ENCODE results near the gene IQCN. TPM values are rescaled to one million over a fixed set of nuclear protein-coding genes. Genes with fewer than 3 reads are reported as not detected.

Gene IQCN
- total RNA-seq, 1 experiment from 2014 or later = 0.61 TPM

DNA sequence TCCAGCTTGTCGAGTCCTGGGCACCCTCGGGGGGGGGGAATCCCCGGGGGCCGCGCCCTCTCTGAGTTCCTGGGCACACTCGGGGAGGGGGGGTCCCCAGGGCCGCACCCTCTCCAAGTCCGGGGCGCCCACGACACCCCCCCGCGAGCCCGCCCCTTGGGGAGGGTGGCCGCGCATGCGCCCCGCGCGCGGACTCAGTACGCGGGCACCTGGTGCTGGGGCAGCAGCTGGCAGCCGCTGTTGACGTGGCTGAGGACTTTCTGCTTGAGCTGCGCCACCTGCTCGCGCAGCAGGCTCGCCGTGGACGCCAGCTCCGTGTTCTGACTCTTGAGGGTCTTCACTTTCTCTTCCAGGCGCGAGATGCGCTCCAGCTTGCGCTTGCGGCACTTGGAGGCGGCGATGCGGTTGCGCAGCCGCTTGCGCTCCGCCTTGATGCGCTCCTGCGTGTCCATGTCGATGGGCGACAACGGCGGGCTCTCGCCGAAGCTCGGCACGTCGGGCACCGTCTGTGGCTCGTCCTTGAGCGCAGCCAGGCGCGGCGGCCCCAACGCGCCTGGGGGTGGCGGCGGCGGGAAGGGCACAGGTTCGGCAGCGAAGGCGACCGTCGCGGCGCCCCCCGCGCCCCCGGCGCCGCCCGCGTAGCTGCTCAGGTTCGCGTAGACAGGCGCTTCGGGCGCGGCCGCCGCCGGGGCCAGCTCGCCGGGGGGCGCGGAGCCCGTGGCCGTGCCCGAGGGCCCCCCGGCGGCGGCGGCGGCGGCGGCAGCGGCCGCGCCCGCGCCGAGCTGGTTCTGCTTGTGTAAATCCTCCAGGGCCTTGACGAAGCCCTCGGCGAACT lies 6.2 kb upstream of the IQCN start:
- no peak for ATAC-seq
- TF ChIP-seq NFYB (CRISPR knock-in tag; conservative IDR thresholded peaks at IDR 0.05; ENCODE audit: low read depth) = no peak
- no peak for TF ChIP-seq TP53 (CRISPR knock-in tag; IDR thresholded peaks at IDR 0.05)
- TF ChIP-seq, protein P1, sequence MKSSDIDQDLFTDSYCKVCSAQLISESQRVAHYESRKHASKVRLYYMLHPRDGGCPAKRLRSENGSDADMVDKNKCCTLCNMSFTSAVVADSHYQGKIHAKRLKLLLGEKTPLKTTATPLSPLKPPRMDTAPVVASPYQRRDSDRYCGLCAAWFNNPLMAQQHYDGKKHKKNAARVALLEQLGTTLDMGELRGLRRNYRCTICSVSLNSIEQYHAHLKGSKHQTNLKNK (CRISPR knock-in tag; IDR thresholded peaks at IDR 0.05) = no peak
- TF ChIP-seq, protein P2, sequence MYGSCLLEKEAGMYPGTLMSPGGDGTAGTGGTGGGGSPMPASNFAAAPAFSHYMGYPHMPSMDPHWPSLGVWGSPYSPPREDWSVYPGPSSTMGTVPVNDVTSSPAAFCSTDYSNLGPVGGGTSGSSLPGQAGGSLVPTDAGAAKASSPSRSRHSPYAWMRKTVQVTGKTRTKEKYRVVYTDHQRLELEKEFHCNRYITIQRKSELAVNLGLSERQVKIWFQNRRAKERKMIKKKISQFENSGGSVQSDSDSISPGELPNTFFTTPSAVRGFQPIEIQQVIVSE (CRISPR knock-in tag; IDR thresholded peaks at IDR 0.05; ENCODE audit: borderline replicate concordance) = no peak
- TF ChIP-seq, protein P3, sequence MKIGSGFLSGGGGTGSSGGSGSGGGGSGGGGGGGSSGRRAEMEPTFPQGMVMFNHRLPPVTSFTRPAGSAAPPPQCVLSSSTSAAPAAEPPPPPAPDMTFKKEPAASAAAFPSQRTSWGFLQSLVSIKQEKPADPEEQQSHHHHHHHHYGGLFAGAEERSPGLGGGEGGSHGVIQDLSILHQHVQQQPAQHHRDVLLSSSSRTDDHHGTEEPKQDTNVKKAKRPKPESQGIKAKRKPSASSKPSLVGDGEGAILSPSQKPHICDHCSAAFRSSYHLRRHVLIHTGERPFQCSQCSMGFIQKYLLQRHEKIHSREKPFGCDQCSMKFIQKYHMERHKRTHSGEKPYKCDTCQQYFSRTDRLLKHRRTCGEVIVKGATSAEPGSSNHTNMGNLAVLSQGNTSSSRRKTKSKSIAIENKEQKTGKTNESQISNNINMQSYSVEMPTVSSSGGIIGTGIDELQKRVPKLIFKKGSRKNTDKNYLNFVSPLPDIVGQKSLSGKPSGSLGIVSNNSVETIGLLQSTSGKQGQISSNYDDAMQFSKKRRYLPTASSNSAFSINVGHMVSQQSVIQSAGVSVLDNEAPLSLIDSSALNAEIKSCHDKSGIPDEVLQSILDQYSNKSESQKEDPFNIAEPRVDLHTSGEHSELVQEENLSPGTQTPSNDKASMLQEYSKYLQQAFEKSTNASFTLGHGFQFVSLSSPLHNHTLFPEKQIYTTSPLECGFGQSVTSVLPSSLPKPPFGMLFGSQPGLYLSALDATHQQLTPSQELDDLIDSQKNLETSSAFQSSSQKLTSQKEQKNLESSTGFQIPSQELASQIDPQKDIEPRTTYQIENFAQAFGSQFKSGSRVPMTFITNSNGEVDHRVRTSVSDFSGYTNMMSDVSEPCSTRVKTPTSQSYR (CRISPR knock-in tag; IDR thresholded peaks at IDR 0.05) = no peak
- TF ChIP-seq, protein P4, sequence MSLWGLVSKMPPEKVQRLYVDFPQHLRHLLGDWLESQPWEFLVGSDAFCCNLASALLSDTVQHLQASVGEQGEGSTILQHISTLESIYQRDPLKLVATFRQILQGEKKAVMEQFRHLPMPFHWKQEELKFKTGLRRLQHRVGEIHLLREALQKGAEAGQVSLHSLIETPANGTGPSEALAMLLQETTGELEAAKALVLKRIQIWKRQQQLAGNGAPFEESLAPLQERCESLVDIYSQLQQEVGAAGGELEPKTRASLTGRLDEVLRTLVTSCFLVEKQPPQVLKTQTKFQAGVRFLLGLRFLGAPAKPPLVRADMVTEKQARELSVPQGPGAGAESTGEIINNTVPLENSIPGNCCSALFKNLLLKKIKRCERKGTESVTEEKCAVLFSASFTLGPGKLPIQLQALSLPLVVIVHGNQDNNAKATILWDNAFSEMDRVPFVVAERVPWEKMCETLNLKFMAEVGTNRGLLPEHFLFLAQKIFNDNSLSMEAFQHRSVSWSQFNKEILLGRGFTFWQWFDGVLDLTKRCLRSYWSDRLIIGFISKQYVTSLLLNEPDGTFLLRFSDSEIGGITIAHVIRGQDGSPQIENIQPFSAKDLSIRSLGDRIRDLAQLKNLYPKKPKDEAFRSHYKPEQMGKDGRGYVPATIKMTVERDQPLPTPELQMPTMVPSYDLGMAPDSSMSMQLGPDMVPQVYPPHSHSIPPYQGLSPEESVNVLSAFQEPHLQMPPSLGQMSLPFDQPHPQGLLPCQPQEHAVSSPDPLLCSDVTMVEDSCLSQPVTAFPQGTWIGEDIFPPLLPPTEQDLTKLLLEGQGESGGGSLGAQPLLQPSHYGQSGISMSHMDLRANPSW (CRISPR knock-in tag; conservative IDR thresholded peaks at IDR 0.05; ENCODE audit: low read depth) = no peak
- TF ChIP-seq IRF2 (CRISPR knock-in tag; IDR thresholded peaks at IDR 0.05; ENCODE audit: borderline replicate concordance, low read depth) = no peak
- TF ChIP-seq NR3C1 (CRISPR knock-in tag; conservative IDR thresholded peaks at IDR 0.05; ENCODE audit: low read depth) = no peak
- TF ChIP-seq TEAD4 (CRISPR knock-in tag; IDR thresholded peaks at IDR 0.05) = no peak
- no peak for TF ChIP-seq ZNF138 (CRISPR knock-in tag; conservative IDR thresholded peaks at IDR 0.05)
- no peak for TF ChIP-seq FOXJ3 (CRISPR knock-in tag; IDR thresholded peaks at IDR 0.05; ENCODE audit: borderline replicate concordance)
- TF ChIP-seq, protein P5, sequence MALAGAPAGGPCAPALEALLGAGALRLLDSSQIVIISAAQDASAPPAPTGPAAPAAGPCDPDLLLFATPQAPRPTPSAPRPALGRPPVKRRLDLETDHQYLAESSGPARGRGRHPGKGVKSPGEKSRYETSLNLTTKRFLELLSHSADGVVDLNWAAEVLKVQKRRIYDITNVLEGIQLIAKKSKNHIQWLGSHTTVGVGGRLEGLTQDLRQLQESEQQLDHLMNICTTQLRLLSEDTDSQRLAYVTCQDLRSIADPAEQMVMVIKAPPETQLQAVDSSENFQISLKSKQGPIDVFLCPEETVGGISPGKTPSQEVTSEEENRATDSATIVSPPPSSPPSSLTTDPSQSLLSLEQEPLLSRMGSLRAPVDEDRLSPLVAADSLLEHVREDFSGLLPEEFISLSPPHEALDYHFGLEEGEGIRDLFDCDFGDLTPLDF (CRISPR knock-in tag; IDR thresholded peaks at IDR 0.05) = no peak
- no peak for TF ChIP-seq OVOL2 (CRISPR knock-in tag; IDR thresholded peaks at IDR 0.05; ENCODE audit: borderline replicate concordance)
- TF ChIP-seq, protein P6, sequence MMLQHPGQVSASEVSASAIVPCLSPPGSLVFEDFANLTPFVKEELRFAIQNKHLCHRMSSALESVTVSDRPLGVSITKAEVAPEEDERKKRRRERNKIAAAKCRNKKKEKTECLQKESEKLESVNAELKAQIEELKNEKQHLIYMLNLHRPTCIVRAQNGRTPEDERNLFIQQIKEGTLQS (CRISPR knock-in tag; conservative IDR thresholded peaks at IDR 0.05) = no peak
- TF ChIP-seq GTF2I (CRISPR knock-in tag; conservative IDR thresholded peaks at IDR 0.05) = no peak
- no peak for TF ChIP-seq JAZF1 (CRISPR knock-in tag; IDR thresholded peaks at IDR 0.05)
- TF ChIP-seq, protein P7, sequence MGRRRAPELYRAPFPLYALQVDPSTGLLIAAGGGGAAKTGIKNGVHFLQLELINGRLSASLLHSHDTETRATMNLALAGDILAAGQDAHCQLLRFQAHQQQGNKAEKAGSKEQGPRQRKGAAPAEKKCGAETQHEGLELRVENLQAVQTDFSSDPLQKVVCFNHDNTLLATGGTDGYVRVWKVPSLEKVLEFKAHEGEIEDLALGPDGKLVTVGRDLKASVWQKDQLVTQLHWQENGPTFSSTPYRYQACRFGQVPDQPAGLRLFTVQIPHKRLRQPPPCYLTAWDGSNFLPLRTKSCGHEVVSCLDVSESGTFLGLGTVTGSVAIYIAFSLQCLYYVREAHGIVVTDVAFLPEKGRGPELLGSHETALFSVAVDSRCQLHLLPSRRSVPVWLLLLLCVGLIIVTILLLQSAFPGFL (CRISPR knock-in tag; IDR thresholded peaks at IDR 0.05; ENCODE audit: borderline replicate concordance) = no peak; the same call in 1 of the 2 replicates
- TF ChIP-seq ZNF317 (CRISPR knock-in tag; IDR thresholded peaks at IDR 0.05; ENCODE audit: borderline replicate concordance, low read depth) = 0 out of 2 replicates have a peak, but pooled peaks have one; percentile 23
- TF ChIP-seq SP1 (CRISPR knock-in tag; conservative IDR thresholded peaks at IDR 0.05) = no peak
- TF ChIP-seq, protein P8, sequence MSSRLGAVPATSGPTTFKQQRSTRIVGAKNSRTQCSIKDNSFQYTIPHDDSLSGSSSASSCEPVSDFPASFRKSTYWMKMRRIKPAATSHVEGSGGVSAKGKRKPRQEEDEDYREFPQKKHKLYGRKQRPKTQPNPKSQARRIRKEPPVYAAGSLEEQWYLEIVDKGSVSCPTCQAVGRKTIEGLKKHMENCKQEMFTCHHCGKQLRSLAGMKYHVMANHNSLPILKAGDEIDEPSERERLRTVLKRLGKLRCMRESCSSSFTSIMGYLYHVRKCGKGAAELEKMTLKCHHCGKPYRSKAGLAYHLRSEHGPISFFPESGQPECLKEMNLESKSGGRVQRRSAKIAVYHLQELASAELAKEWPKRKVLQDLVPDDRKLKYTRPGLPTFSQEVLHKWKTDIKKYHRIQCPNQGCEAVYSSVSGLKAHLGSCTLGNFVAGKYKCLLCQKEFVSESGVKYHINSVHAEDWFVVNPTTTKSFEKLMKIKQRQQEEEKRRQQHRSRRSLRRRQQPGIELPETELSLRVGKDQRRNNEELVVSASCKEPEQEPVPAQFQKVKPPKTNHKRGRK (CRISPR knock-in tag; IDR thresholded peaks at IDR 0.05; ENCODE audit: borderline replicate concordance) = no peak

More for the DNA sequence above, 6.2 kb upstream of the IQCN start:
- Mint-ChIP-seq H3K4me1 (peaks cover 27% of the 10 kb centered on the region), H3K9me3 (no peaks in the 10 kb centered on the region), H3K36me3 (peaks cover 12% of the 10 kb centered on the region), H3K27ac (peak overlapping the region; percentile 94), H3K4me3 (peak overlapping the region; percentile 96), H3K27me3 (ENCODE audit: low read depth) (peaks cover 3% of the 10 kb centered on the region; the same call in 1 of the 2 replicates)
- peak; percentile 53 for DNase-seq (ENCODE audit: low spot score)
- POLR2A ChIA-PET = interaction anchor here (0.6 to 5.1 kb wide), 30 partner anchors 12 to 330 kb away, joined by 3 to 200 read pairs (median 9); partner anchors contain the start of genes GDF15, LSM4, MPV17L2 and RAB3A
- CTCF ChIA-PET = interaction anchor here (0.6 to 6.8 kb wide), 48 partner anchors 8 to 328 kb away, joined by 3 to 240 read pairs (median 8); partner anchors contain the start of genes GDF15, LSM4, MPV17L2 and PGPEP1

Data from WTC11 (cell line).